HFFc6 (cell line): ENCODE measurements around the gene PTPRD. TPM values are rescaled to one million over a fixed set of nuclear protein-coding genes. Genes with fewer than 3 reads are reported as not detected.

Source experiments
- DNase-seq: peaks from one replicate; pipeline ENCODE4 v3.0.0-alpha.2; 2018
- H3K27ac Mint-ChIP-seq: 2 replicates; pipeline ENCODE4 v1.8.0; 2020; ENCODE audit warnings: mild to moderate bottlenecking, mixed read lengths
- H3K27me3 Mint-ChIP-seq: 2 replicates; pipeline ENCODE4 v1.8.0; 2021; ENCODE audit warnings: mild to moderate bottlenecking, moderate library complexity, mixed read lengths; ENCODE audit not compliant: insufficient read depth
- H3K36me3 Mint-ChIP-seq: 2 replicates; pipeline ENCODE4 v1.8.0; 2021; ENCODE audit warnings: low read depth, mixed read lengths
- H3K4me1 Mint-ChIP-seq: 2 replicates; pipeline ENCODE4 v1.8.0; 2020; ENCODE audit warnings: low read depth, mixed read lengths
- H3K4me3 Mint-ChIP-seq: 2 replicates; pipeline ENCODE4 v1.8.0; 2020; ENCODE audit warnings: mild to moderate bottlenecking, moderate library complexity, mixed read lengths
- H3K9me3 Mint-ChIP-seq: 2 replicates; pipeline ENCODE4 v1.8.0; 2020; ENCODE audit warnings: mild to moderate bottlenecking, mixed read lengths
- total RNA-seq, 6 experiments: library from RNA; stranded (reverse); fragmentation: NEBNext Ultra II Directional; extraction: Animal tissue kit (Norgen Biotek cat#: 25700); gene quantifications; 2 replicates in 1 of 6; 3 replicates in 5 of 6; pipeline ENCODE4 v1.2.3, GENCODE V29; 2021
- TF ChIP-seq, protein P1 (sequence below): fragments of 200-600 bp; sonication (generic); IDR thresholded peaks from 2 replicates; pipeline ENCODE4 v1.5.0; 2021; ENCODE audit warnings: antibody characterized with exemption, mild to moderate bottlenecking

Gene PTPRD
- total RNA-seq, 6 experiments from 2014 or later: not detected

DNA sequence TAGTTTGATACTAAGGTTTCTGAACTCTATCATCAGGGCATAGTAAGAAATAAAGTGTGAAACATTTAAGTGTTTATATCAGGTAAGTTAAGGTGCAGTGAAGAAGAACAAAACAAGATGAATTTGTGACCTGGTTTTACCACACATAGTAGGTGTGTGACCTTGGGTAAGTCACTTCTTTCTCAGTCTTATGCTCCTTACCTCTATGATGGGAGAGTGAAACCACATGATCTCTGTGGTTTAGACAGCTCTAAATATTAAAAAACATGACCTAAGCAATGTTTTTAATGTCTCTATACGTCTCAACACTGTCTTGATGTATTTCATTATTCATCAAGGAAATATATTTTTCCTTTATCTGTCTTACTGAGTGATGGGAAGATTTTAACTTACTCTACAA, 2183.6 kb downstream of the PTPRD start:
- H3K27ac Mint-ChIP-seq: no peak overlapping the region
- H3K4me1 Mint-ChIP-seq: no peaks in the 10 kb centered on the region
- no peak overlapping the region for H3K4me3 Mint-ChIP-seq
- no peak for DNase-seq
- no peaks in the 10 kb centered on the region for H3K36me3 Mint-ChIP-seq
- TF ChIP-seq, protein P1, sequence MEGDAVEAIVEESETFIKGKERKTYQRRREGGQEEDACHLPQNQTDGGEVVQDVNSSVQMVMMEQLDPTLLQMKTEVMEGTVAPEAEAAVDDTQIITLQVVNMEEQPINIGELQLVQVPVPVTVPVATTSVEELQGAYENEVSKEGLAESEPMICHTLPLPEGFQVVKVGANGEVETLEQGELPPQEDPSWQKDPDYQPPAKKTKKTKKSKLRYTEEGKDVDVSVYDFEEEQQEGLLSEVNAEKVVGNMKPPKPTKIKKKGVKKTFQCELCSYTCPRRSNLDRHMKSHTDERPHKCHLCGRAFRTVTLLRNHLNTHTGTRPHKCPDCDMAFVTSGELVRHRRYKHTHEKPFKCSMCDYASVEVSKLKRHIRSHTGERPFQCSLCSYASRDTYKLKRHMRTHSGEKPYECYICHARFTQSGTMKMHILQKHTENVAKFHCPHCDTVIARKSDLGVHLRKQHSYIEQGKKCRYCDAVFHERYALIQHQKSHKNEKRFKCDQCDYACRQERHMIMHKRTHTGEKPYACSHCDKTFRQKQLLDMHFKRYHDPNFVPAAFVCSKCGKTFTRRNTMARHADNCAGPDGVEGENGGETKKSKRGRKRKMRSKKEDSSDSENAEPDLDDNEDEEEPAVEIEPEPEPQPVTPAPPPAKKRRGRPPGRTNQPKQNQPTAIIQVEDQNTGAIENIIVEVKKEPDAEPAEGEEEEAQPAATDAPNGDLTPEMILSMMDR: no peak
- H3K9me3 Mint-ChIP-seq: peaks cover 46% of the 10 kb centered on the region
- no peaks in the 10 kb centered on the region for H3K27me3 Mint-ChIP-seq

DNA sequence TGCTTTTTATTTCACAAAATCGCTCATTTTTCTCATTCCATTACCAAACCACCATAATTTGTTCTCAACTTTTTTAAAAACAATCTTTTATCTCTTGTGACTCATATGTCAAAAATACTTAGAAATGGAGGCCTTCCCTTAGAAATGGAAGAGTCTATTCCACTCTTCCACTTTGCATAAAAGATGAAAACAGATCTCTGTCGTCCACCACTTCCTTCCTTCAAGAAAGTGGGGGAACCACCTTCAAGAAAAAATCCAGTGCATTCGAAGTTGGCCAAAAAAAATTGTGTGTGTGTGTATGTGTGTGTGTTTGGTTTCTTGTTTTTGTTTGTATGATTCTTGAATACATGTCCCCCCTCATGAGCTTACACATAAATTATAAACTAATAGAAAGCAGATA, 2184.4 kb downstream of the PTPRD start:
- peaks cover 46% of the 10 kb centered on the region for H3K9me3 Mint-ChIP-seq
- no peak overlapping the region for H3K4me3 Mint-ChIP-seq
- TF ChIP-seq, protein P1: no peak
- no peaks in the 10 kb centered on the region for H3K36me3 Mint-ChIP-seq
- H3K27me3 Mint-ChIP-seq: no peaks in the 10 kb centered on the region
- H3K4me1 Mint-ChIP-seq: no peaks in the 10 kb centered on the region
- H3K27ac Mint-ChIP-seq: no peak overlapping the region
- no peak for DNase-seq

DNA sequence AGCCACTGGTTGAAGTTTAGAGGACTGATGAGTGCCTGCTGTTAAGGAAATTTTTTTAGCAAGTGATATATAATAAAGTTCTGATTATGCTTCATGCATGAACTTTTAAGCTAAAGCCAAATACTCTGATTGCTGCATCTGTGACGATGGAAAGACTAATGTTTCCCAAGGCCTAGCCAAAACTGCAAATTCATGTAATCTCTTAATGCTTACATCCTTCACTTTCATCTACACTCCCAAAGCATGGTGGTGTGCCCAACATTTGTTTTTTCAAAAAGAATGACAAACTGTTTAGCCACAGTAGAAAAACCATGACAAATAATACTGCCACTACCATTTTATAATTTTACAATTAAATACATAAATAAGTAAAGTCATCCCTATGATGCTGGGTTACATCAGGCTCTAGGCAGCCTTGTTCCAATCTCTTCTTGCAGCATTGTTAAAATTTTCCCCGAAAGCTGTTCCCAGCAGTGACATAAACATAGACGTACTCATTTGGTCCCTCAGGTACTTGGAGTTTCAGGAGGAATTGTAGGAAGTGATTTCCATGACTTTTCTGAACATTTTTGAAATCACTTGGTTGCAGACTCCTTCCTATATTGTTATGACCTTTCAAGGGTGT, 2187.9 kb downstream of the PTPRD start:
- no peak overlapping the region for H3K27ac Mint-ChIP-seq
- H3K4me1 Mint-ChIP-seq: no peaks in the 10 kb centered on the region
- H3K27me3 Mint-ChIP-seq: no peaks in the 10 kb centered on the region
- no peaks in the 10 kb centered on the region for H3K36me3 Mint-ChIP-seq
- TF ChIP-seq, protein P1: no peak
- H3K9me3 Mint-ChIP-seq: peaks cover 53% of the 10 kb centered on the region
- no peak overlapping the region for H3K4me3 Mint-ChIP-seq
- no peak for DNase-seq

DNA sequence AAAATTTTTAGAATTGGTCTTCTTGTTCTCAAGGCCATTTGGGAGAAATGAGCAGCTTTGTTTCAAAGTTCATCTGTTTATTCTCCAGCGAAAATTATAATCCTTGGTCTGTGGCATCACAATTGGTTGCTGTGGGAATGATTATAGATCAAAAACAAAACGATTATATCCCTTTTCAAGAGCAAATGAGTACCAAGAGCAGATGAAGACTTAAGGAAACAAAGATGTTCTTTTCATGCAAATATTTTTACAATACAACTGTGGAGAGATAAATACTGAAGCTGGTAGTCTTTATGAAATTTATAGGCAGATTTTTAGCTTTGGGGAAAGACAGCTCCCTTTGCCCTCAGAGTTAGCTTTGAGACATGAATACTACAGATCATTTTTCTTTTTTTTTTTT, 2192.4 kb downstream of the PTPRD start:
- Mint-ChIP-seq H3K4me1 (no peaks in the 10 kb centered on the region), H3K27me3 (no peaks in the 10 kb centered on the region), H3K4me3 (no peak overlapping the region), H3K9me3 (peaks cover 33% of the 10 kb centered on the region), H3K36me3 (no peaks in the 10 kb centered on the region), H3K27ac (no peak overlapping the region)
- TF ChIP-seq, protein P1: no peak
- no peak for DNase-seq

DNA sequence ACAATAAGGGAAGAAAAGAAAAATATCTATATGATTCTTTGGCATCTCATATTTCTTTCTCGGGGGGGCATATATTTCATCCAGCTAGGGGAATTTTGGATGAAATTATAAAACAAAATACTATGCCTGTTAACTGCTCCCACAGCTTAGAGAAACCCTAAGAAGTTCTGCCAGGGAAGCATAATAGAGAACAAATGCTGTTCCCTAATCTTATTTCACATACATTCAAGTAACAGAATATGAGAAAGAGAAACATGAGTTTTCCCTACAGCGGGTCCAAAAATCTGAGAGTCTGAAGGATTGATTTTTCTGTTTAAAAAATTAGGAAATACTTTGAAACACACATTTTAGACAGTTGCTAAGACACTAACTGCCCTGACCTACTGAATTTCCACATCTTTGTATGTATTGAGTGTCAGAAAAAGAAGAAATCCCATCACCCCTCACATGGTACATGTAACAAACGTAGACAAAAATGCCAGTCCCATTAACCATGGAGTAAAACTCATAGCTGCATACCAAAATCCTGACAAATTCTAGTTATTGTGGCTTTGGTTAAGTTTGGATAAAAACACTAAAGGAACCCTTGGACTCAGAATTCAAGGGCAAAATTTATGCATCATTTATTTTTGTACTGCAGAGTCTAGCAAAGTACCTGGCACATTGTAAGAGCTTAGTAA, 2193.1 kb downstream of the PTPRD start:
- H3K27me3 Mint-ChIP-seq: no peaks in the 10 kb centered on the region
- H3K4me1 Mint-ChIP-seq: no peaks in the 10 kb centered on the region
- TF ChIP-seq, protein P1: no peak
- no peak overlapping the region for H3K4me3 Mint-ChIP-seq
- peaks cover 29% of the 10 kb centered on the region for H3K9me3 Mint-ChIP-seq
- H3K27ac Mint-ChIP-seq: no peak overlapping the region
- H3K36me3 Mint-ChIP-seq: no peaks in the 10 kb centered on the region
- no peak for DNase-seq
